Thyroid gland (tissue), 4 donors: Measurements from ENCODE around the gene ALDH9A1. TPM values are rescaled to one million over a fixed set of nuclear protein-coding genes. Genes with fewer than 3 reads are reported as not detected.
A peak's percentile ranks its signal among the peaks of the same experiment; 100 is the strongest.

Experiments used
- DNase-seq, 2 donors: peaks; one replicate each; pipeline ENCODE4 v3.0.0-alpha.2; 2019
- H3K27ac ChIP-seq, 3 donors: fragments of 200-600 bp; sonication (generic); 1 replicate in 2 of 3; 2 replicates in 1 of 3; pipeline ENCODE4 v1.5.1; 2016 to 2019; ENCODE audit warnings: mild to moderate bottlenecking in 1 of 3, moderate library complexity in 1 of 3
- H3K27me3 ChIP-seq: fragments of 200-600 bp; sonication (generic); one replicate; pipeline ENCODE4 v1.5.1; 2019
- H3K36me3 ChIP-seq, 2 donors: fragments of 200-600 bp; sonication (generic); one replicate each; pipeline ENCODE4 v1.5.1; 2016 to 2019
- H3K4me1 ChIP-seq, 2 donors: fragments of 200-600 bp; sonication (generic); one replicate each; pipeline ENCODE4 v1.5.1; 2017 to 2019
- H3K4me3 ChIP-seq, 3 donors: fragments of 200-600 bp; sonication (generic); replicated peaks in 1 of 3; 1 replicate in 2 of 3; 2 replicates in 1 of 3; pipeline ENCODE4 v1.5.1; 2016; ENCODE audit warnings: mild to moderate bottlenecking in 1 of 3
- H3K9me3 ChIP-seq: fragments of 200-600 bp; sonication (generic); one replicate; pipeline ENCODE4 v1.5.1; 2017
- CTCF ChIP-seq, 6 experiments: fragments of 200-600 bp in 3 of 6; fragments of 450-650 bp in 3 of 6; sonication (generic) in 3 of 6; IDR thresholded peaks; one replicate each; pipeline ENCODE4 v1.5.1; 2016 to 2019; ENCODE audit warnings: antibody characterized with exemption in 6 of 6, mild to moderate bottlenecking in 2 of 6, inconsistent platforms in 1 of 6, moderate library complexity in 1 of 6
- POLR2A ChIP-seq, 2 donors: fragments of 450-650 bp; IDR thresholded peaks; one replicate each; pipeline ENCODE4 v1.6.1; 2017; ENCODE audit warnings: antibody characterized with exemption in 2 of 2, mild to moderate bottlenecking in 2 of 2, moderate library complexity in 1 of 2
- WGBS, 2 donors: methylation state at CpG; one replicate each; pipeline ENCODE4 v1.1.5; 2017; 5-methylcytosine and 5-hydroxymethylcytosine counted together
- intact Hi-C: fragments of 100-400 bp; cut with DNase I; formaldehyde crosslinking; loops from one replicate; pipeline ENCODE4 v1.15.1; 2023
- total RNA-seq, 4 donors: library from RNA; depleted of rRNA; stranded (reverse); fragments of >200 nt; gene quantifications; one replicate each; pipeline ENCODE4 v1.2.3, GENCODE V29; 2016

The ALDH9A1 gene
- total RNA-seq, 4 donors from 2014 or later, result 99.7 to 348 (median 192) TPM

GRCh38 chr1:165637427-165637826 lies 60.9 kb downstream of the ALDH9A1 start:
- WGBS, 2 donors, result 11 to 20% methylated on average over 1 of the region's 1 CpG
- Histone ChIP-seq H3K4me3 (no peak overlapping the region), H3K27me3 (no peaks in the 10 kb centered on the region), H3K9me3 (no peaks in the 10 kb centered on the region), H3K36me3 (peaks cover 0 to 14% of the 10 kb centered on the region in 2 donors), H3K27ac (peak overlapping the region; percentile 78 to 93 (median 80)), H3K4me1 (peaks cover 74 to 97% of the 10 kb centered on the region in 2 donors)
- DNase-seq, result no peak
- intact Hi-C loops, result no loop called here
- TF ChIP-seq POLR2A (IDR thresholded peaks at IDR 0.05), result peak in 1 of 2 donors; percentile 16
- TF ChIP-seq CTCF (IDR thresholded peaks at IDR 0.05), result no peak

GRCh38 chr1:165635823-165636222 lies 62.5 kb downstream of the ALDH9A1 start:
- intact Hi-C loops, result no loop called here
- H3K27ac ChIP-seq, result peak overlapping the region in 2 of 3 donors; percentile 78 to 93

GRCh38 chr1:165635329-165635728 lies 63.0 kb downstream of the ALDH9A1 start:
- TF ChIP-seq CTCF (IDR thresholded peaks at IDR 0.05) (no peak), POLR2A (IDR thresholded peaks at IDR 0.05) (no peak)
- no peaks in the 10 kb centered on the region for H3K9me3 ChIP-seq
- no peak overlapping the region for H3K4me3 ChIP-seq
- peaks cover 0 to 11% of the 10 kb centered on the region in 2 donors for H3K36me3 ChIP-seq
- no peaks in the 10 kb centered on the region for H3K27me3 ChIP-seq
- H3K4me1 ChIP-seq, result peaks cover 68 to 78% of the 10 kb centered on the region in 2 donors
- peak overlapping the region; percentile 74 to 93 (median 78) for H3K27ac ChIP-seq
- 21 to 22% methylated on average over 2 of the region's 2 CpGs for WGBS, 2 donors
- peak; percentile 83 to 85 for DNase-seq
- intact Hi-C loops, result no loop called here

More at GRCh38 chr1:165635823-165636222, 62.5 kb downstream of the ALDH9A1 start:
- Histone ChIP-seq H3K4me1 (peaks cover 68 to 82% of the 10 kb centered on the region in 2 donors), H3K36me3 (peaks cover 0 to 14% of the 10 kb centered on the region in 2 donors), H3K9me3 (no peaks in the 10 kb centered on the region), H3K4me3 (no peak overlapping the region), H3K27me3 (no peaks in the 10 kb centered on the region)
- TF ChIP-seq CTCF (IDR thresholded peaks at IDR 0.05), result no peak
- TF ChIP-seq POLR2A (IDR thresholded peaks at IDR 0.05), result no peak
- no peak for DNase-seq
- 71 to 95% methylated on average over 2 of the region's 2 CpGs for WGBS, 2 donors

- 70 to 73% methylated on average over 6 of the region's 6 CpGs for WGBS, 2 donors
- peak in 1 of 2 donors; percentile 14 for DNase-seq
- no peaks in the 10 kb centered on the region for H3K9me3 ChIP-seq
- no peaks in the 10 kb centered on the region for H3K27me3 ChIP-seq
- H3K4me1 ChIP-seq, result peaks cover 66 to 73% of the 10 kb centered on the region in 2 donors
- H3K4me3 ChIP-seq, result no peak overlapping the region
- H3K27ac ChIP-seq, result peak overlapping the region; percentile 74 to 95 (median 78)
- no peak for TF ChIP-seq CTCF (IDR thresholded peaks at IDR 0.05)
- TF ChIP-seq POLR2A (IDR thresholded peaks at IDR 0.05), result no peak
- peaks cover 0 to 4% of the 10 kb centered on the region in 2 donors for H3K36me3 ChIP-seq
- intact Hi-C loops, result no loop called here
Observed at GRCh38 chr1:165634154-165634921, 64.0 kb downstream of the ALDH9A1 start.

- Histone ChIP-seq H3K4me3 (no peak overlapping the region), H3K27me3 (no peaks in the 10 kb centered on the region), H3K36me3 (no peaks in the 10 kb centered on the region), H3K4me1 (peaks cover 60 to 66% of the 10 kb centered on the region in 2 donors), H3K27ac (peak overlapping the region; percentile 72 to 95 (median 78)), H3K9me3 (no peaks in the 10 kb centered on the region)
- no peak for DNase-seq
- intact Hi-C loops, result no loop called here
- no peak for TF ChIP-seq POLR2A (IDR thresholded peaks at IDR 0.05)
- TF ChIP-seq CTCF (IDR thresholded peaks at IDR 0.05), result no peak
- 43 to 51% methylated on average over 3 of the region's 3 CpGs for WGBS, 2 donors
Observed at GRCh38 chr1:165633614-165634013, 64.7 kb downstream of the ALDH9A1 start.
